Spinal cord (tissue), 10 donors: ENCODE measurements around the gene CHSY1. TPM values are rescaled to one million over a fixed set of nuclear protein-coding genes. Genes with fewer than 3 reads are reported as not detected.

Source experiments
- DNase-seq, 6 donors: peaks; one replicate each; pipeline versions ENCODE4 v3.0.0 to v3.0.0-alpha.2; 2013 to 2015; ENCODE audit warnings: low spot score in 6 of 6, low read depth in 4 of 6
- H3K27ac ChIP-seq: one replicate; pipeline ENCODE4 v1.5.1; 2013; ENCODE audit warnings: low read depth, low read length, control low read depth
- H3K27me3 ChIP-seq: one replicate; pipeline ENCODE4 v1.6.1; 2013; ENCODE audit warnings: low read length; ENCODE audit not compliant: control insufficient read depth, insufficient read depth
- H3K36me3 ChIP-seq: one replicate; pipeline ENCODE4 v1.6.1; 2013; ENCODE audit warnings: low read length; ENCODE audit not compliant: control insufficient read depth, insufficient read depth
- H3K4me1 ChIP-seq: one replicate; pipeline ENCODE4 v1.6.1; 2013; ENCODE audit warnings: low read length; ENCODE audit not compliant: control insufficient read depth, insufficient read depth
- H3K4me3 ChIP-seq: one replicate; pipeline ENCODE4 v1.5.1; 2013; ENCODE audit warnings: low read depth, low read length, control low read depth
- H3K9me3 ChIP-seq: one replicate; pipeline ENCODE4 v1.6.1; 2013; ENCODE audit warnings: low read length; ENCODE audit not compliant: control insufficient read depth, insufficient read depth
- WGBS: methylation state at CpG from one replicate; pipeline ENCODE4 v1.1.5; 2013; ENCODE audit warnings: missing lambda C conversion rate; ENCODE audit not compliant: insufficient coverage; 5-methylcytosine and 5-hydroxymethylcytosine counted together
- polyA plus RNA-seq, 2 donors: library from polyadenylated mRNA; unstranded; fragments of 120-200 nt; gene quantifications; one replicate each; pipeline ENCODE4 v1.2.1, GENCODE V29; 2013; ENCODE audit not compliant: insufficient read length in 2 of 2
- total RNA-seq, 2 donors: library from RNA; depleted of rRNA in 1 of 2; stranded (reverse); fragments of 120-200 nt in 1 of 2; fragments of >200 nt in 1 of 2; gene quantifications; one replicate each; pipeline versions ENCODE4 v1.2.3 to v1.2.4, GENCODE V29; 2013 to 2014
- donor health status: healthy.

CHSY1 gene
- total and polyA plus RNA-seq, 4 donors: 28.2 to 67.3 (median 32.6) TPM

GRCh38 chr15:101149864-101150722 is 101.8 kb downstream of the CHSY1 start:
- H3K4me1 ChIP-seq: peaks cover 12% of the 10 kb centered on the region
- 84% methylated on average over 23 of the region's 27 CpGs for WGBS
- DNase-seq: no peak

DNA sequence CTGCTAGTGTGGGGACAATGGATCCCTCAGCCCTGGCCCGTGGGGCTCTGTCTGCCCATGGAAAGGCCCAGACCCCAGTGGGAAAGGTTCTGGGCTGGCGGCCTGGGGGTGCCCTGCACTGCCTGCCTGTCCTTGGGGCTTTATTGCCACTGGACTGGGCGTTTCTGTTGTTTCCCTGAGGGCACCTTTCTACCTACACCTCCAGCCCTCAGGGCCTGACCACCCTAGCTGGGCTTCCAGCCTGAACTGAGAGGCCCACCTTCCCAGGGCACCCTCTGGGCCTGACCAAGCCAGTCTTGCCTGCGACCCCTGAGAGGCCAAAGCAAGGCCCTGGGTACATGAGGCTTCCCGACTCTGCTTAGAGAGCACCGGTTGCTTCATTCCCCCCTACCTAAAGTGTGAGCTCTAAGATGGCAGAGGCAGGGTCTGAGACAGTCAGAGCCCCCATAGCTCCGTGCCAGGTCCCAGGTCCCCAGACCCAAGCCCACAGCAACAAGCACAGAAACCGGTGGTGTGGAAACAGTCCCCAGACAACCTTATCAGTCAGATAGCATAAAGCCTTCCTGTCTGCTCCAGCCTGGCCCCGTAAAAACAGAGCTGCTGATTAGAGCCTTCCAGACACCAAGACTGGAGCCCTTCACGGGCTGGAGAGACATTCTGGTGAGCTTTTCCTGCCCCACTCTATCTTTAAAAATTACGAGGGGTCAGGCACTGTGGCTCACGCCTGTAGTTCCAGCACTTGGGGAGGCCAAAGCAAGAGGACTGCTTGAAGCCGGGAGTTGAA is 102.8 kb downstream of the CHSY1 start:
- no peaks in the 10 kb centered on the region for H3K27me3 ChIP-seq
- 84% methylated on average over 11 of the region's 13 CpGs for WGBS
- H3K9me3 ChIP-seq: no peaks in the 10 kb centered on the region
- no peak overlapping the region for H3K4me3 ChIP-seq
- no peak overlapping the region for H3K27ac ChIP-seq
- H3K4me1 ChIP-seq: peaks cover 12% of the 10 kb centered on the region
- H3K36me3 ChIP-seq: no peaks in the 10 kb centered on the region
- DNase-seq: no peak

More at GRCh38 chr15:101149864-101150722, 101.8 kb downstream of the CHSY1 start:
- H3K9me3 ChIP-seq: no peaks in the 10 kb centered on the region
- no peak overlapping the region for H3K27ac ChIP-seq
- no peaks in the 10 kb centered on the region for H3K36me3 ChIP-seq
- no peaks in the 10 kb centered on the region for H3K27me3 ChIP-seq
- H3K4me3 ChIP-seq: no peak overlapping the region

GRCh38 chr15:101148166-101148880 is 103.5 kb downstream of the CHSY1 start:
- no peak overlapping the region for H3K27ac ChIP-seq
- 86% methylated on average over 12 of the region's 17 CpGs for WGBS
- no peaks in the 10 kb centered on the region for H3K9me3 ChIP-seq
- no peak overlapping the region for H3K4me3 ChIP-seq
- no peaks in the 10 kb centered on the region for H3K36me3 ChIP-seq
- peaks cover 12% of the 10 kb centered on the region for H3K4me1 ChIP-seq
- no peaks in the 10 kb centered on the region for H3K27me3 ChIP-seq
- no peak for DNase-seq

DNA sequence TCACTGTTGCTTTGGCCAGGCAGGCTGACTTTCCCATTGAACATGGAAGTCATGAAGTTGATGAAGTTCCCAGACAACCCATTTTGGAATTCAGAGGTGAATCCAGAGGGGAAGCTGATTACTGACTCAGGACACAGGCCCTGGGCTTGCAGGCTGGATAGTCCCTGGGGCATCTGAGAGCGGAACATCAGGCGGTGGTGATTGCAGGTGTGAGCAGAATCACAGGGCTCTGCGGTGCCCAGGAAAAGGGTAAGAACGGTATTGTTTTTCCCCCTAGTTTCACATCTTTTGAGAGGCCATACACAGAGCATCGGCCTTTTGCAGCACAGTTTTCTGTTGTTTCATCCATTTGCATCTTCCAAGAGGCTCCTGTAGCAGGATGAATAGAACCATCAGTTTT is 104.7 kb downstream of the CHSY1 start:
- Histone ChIP-seq H3K4me3 (no peak overlapping the region), H3K4me1 (peaks cover 12% of the 10 kb centered on the region), H3K9me3 (no peaks in the 10 kb centered on the region), H3K27ac (no peak overlapping the region), H3K27me3 (no peaks in the 10 kb centered on the region), H3K36me3 (no peaks in the 10 kb centered on the region)
- DNase-seq: no peak
- 64% methylated on average over 5 of the region's 5 CpGs for WGBS

GRCh38 chr15:101146118-101146702 is 105.6 kb downstream of the CHSY1 start:
- Histone ChIP-seq H3K27me3 (no peaks in the 10 kb centered on the region), H3K4me3 (no peak overlapping the region), H3K36me3 (no peaks in the 10 kb centered on the region), H3K9me3 (no peaks in the 10 kb centered on the region), H3K4me1 (peaks cover 12% of the 10 kb centered on the region), H3K27ac (no peak overlapping the region)
- DNase-seq: no peak
- WGBS: 98% methylated on average over 7 of the region's 8 CpGs

DNA sequence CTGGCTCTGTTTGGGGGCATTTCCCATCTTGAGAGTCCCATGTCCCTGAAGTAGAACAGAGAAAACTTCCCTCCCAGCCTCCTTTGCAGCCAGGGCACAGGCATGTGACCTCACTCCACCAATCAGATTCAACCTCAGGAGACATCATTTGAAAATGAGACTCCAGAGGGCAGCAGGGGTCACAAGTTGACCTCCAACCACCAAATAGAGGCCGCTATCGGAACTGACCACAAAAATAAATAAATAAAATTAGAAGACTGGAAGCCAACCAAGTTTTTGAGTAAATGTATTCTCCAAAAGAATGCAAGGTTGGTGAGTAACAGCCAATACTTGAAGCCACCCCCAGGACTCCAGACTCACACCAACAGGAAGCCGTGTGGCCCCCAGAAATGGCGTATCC is 106.5 kb downstream of the CHSY1 start:
- Histone ChIP-seq H3K4me1 (peaks cover 11% of the 10 kb centered on the region), H3K4me3 (no peak overlapping the region), H3K9me3 (no peaks in the 10 kb centered on the region), H3K36me3 (no peaks in the 10 kb centered on the region), H3K27me3 (no peaks in the 10 kb centered on the region), H3K27ac (no peak overlapping the region)
- no CpG with 5 or more reads among the region's 4 CpGs for WGBS
- DNase-seq: no peak

- peaks cover 4% of the 10 kb centered on the region for H3K4me1 ChIP-seq
- H3K9me3 ChIP-seq: no peaks in the 10 kb centered on the region
- DNase-seq: no peak
- H3K27ac ChIP-seq: no peak overlapping the region
- no peaks in the 10 kb centered on the region for H3K36me3 ChIP-seq
- H3K4me3 ChIP-seq: no peak overlapping the region
- 92% methylated on average over 3 of the region's 7 CpGs for WGBS
- no peaks in the 10 kb centered on the region for H3K27me3 ChIP-seq
These were observed 108.5 kb downstream of the CHSY1 start for GRCh38 chr15:101143321-101143720.

DNA sequence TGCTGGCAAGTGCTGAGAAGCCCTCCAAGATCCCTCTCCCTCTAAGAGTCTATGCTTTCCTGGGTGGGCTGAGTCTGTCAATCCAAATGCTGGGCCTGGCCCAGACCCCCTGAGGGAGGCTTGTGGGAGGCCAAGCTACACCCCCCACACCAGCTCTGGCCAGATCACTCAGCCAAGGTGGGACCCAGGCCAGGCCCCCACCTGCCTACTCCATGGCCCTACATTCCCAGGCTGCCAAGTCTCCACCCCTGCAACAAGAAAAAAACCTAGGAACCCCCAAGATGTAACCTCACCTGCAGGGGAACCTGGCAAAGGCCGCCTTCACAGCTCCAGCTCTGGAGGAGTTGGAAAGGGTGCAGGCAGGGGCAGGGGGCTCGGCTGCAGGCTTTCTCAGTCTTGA is 109.1 kb downstream of the CHSY1 start:
- peaks cover 4% of the 10 kb centered on the region for H3K4me1 ChIP-seq
- H3K9me3 ChIP-seq: no peaks in the 10 kb centered on the region
- no peaks in the 10 kb centered on the region for H3K27me3 ChIP-seq
- WGBS: 82% methylated on average over 2 of the region's 2 CpGs
- no peak for DNase-seq
- no peaks in the 10 kb centered on the region for H3K36me3 ChIP-seq
- no peak overlapping the region for H3K27ac ChIP-seq
- no peak overlapping the region for H3K4me3 ChIP-seq

DNA sequence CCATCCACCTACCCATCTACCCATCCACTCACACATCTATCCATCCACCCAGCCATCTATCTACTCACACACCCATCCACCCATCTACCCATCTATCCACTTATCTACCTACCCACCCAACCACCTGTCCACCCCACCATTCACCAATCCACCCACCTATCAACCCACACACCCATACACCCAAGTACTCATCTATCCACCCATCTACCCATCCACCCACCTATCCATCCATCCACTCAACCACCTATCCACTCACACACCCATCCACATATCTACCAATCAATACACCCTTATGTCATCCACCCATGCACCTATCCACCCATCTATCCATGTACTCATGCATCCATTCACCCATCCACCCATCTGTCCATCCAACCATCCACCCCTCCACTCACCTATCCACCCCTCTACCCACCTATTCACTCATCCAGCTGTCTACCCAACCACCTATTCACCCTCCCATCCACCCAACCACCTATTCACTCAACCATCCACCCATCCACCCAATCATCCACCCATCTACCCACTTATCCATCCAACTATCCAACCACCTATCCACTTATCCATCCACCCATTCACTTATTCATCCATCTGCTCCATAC is 109.8 kb downstream of the CHSY1 start:
- Histone ChIP-seq H3K27me3 (no peaks in the 10 kb centered on the region), H3K4me1 (peaks cover 4% of the 10 kb centered on the region), H3K36me3 (no peaks in the 10 kb centered on the region), H3K27ac (no peak overlapping the region), H3K4me3 (no peak overlapping the region), H3K9me3 (no peaks in the 10 kb centered on the region)
- no peak for DNase-seq
